OCI-LY1 (cell line): ENCODE results near the gene SYK.

Experiments used
- H2AFZ ChIP-seq: fragments of 200-600 bp; sonication (generic), shearing (Covaris generic); 2 replicates; pipeline ENCODE4 v1.6.0; 2014; ENCODE audit warnings: antibody characterized with exemption, mild to moderate bottlenecking, low read length
- H3F3A ChIP-seq: fragments of 200-600 bp; sonication (generic), shearing (Covaris generic); 2 replicates; pipeline ENCODE4 v1.6.0; 2014; ENCODE audit warnings: mild to moderate bottlenecking, antibody characterized with exemption, low read length, moderate library complexity; ENCODE audit not compliant: insufficient read depth
- H3K27ac ChIP-seq: fragments of 200-600 bp; sonication (generic); 2 replicates; pipeline ENCODE4 v1.5.1; 2014; ENCODE audit warnings: low read length, mixed run types, mild to moderate bottlenecking, low read depth; ENCODE audit not compliant: poor library complexity, severe bottlenecking
- H3K27me3 ChIP-seq: fragments of 200-600 bp; sonication (generic); 2 replicates; pipeline ENCODE4 v1.6.0; 2014; ENCODE audit warnings: antibody characterized with exemption, mild to moderate bottlenecking, low read length, moderate library complexity; ENCODE audit not compliant: insufficient read depth
- H3K36me3 ChIP-seq: fragments of 200-600 bp; sonication (generic); 2 replicates; pipeline ENCODE4 v1.6.1; 2014; ENCODE audit warnings: mild to moderate bottlenecking, antibody characterized with exemption, low read length, moderate library complexity, mixed read lengths; ENCODE audit not compliant: insufficient read depth
- H3K4me1 ChIP-seq: fragments of 200-600 bp; sonication (generic); 2 replicates; pipeline ENCODE4 v1.5.1; 2014; ENCODE audit warnings: mild to moderate bottlenecking, low read length, moderate library complexity; ENCODE audit not compliant: insufficient read depth, severe bottlenecking
- H3K4me2 ChIP-seq: fragments of 200-600 bp; sonication (generic), shearing (Covaris generic); 2 replicates; pipeline ENCODE4 v1.6.1; 2014; ENCODE audit warnings: low read length
- H3K4me3 ChIP-seq: fragments of 200-600 bp; sonication (generic); 2 replicates; pipeline ENCODE4 v1.5.1; 2014; ENCODE audit warnings: low read length, low read depth, mild to moderate bottlenecking, mixed read lengths; ENCODE audit not compliant: poor library complexity, severe bottlenecking
- H3K79me2 ChIP-seq: fragments of 200-600 bp; shearing (Covaris generic); 2 replicates; pipeline ENCODE4 v1.6.1; 2016; ENCODE audit warnings: mixed run types, low read length, mixed read lengths; ENCODE audit not compliant: insufficient read depth
- H3K9ac ChIP-seq: fragments of 200-600 bp; sonication (generic), shearing (Covaris generic); 2 replicates; pipeline ENCODE4 v1.6.1; 2014; ENCODE audit warnings: mild to moderate bottlenecking, low read length, mixed read lengths
- H3K9me2 ChIP-seq: fragments of 200-600 bp; sonication (generic), shearing (Covaris generic); 2 replicates; pipeline ENCODE4 v1.6.1; 2014; ENCODE audit warnings: low read depth, mild to moderate bottlenecking, low read length, mixed read lengths
- H3K9me3 ChIP-seq: fragments of 200-600 bp; shearing (Covaris generic); 2 replicates; pipeline ENCODE4 v1.6.1; 2014; ENCODE audit warnings: low read length, mixed read lengths
- H4K20me1 ChIP-seq: fragments of 200-600 bp; sonication (generic), shearing (Covaris generic); 2 replicates; pipeline ENCODE4 v1.6.0; 2016; ENCODE audit warnings: mild to moderate bottlenecking, low read length; ENCODE audit not compliant: insufficient read depth
- EZH2 ChIP-seq: fragments of 200-600 bp; sonication (generic), shearing (Covaris generic); IDR thresholded peaks from 2 replicates; pipeline ENCODE4 v1.8.0; 2017; ENCODE audit warnings: borderline replicate concordance, mixed run types, mild to moderate bottlenecking, antibody characterized with exemption, low read length, moderate library complexity, mixed read lengths
- TF ChIP-seq, protein P1 (sequence below): fragments of 200-600 bp; sonication (generic), shearing (Covaris generic); IDR thresholded peaks from 2 replicates; pipeline ENCODE4 v1.5.1; 2017; ENCODE audit warnings: mild to moderate bottlenecking, antibody characterized with exemption, low read length, moderate library complexity, mixed read lengths

Gene SYK

DNA sequence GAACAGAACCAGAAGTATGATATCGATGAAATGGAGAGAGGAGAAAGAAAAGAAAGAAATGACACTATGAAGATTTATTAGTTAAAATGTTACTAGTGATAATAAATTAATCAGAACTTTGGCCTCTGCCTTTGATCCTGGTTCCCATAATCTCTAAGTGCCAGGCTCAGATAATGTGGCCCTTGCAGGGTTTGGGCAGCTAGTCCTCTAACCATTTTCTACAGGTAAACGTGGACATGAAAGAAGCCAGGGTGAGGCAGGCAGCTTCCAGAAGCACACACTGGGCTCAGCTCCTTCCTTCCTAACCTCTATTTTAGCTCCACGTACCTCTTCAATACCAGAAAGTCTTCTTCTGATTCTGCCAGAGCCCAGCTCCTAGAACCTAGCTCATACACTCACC lies 30.6 kb downstream of the SYK start:
- peaks cover 89% of the 10 kb centered on the region for H3K4me1 ChIP-seq
- H3K9me2 ChIP-seq: no peaks in the 10 kb centered on the region
- peak overlapping the region; percentile 97 for H3K27ac ChIP-seq
- no peak overlapping the region for H2AFZ ChIP-seq
- 0 out of 2 replicates have a peak, but pooled peaks cover 9% of the 10 kb centered on the region for H3F3A ChIP-seq
- TF ChIP-seq, protein P1, sequence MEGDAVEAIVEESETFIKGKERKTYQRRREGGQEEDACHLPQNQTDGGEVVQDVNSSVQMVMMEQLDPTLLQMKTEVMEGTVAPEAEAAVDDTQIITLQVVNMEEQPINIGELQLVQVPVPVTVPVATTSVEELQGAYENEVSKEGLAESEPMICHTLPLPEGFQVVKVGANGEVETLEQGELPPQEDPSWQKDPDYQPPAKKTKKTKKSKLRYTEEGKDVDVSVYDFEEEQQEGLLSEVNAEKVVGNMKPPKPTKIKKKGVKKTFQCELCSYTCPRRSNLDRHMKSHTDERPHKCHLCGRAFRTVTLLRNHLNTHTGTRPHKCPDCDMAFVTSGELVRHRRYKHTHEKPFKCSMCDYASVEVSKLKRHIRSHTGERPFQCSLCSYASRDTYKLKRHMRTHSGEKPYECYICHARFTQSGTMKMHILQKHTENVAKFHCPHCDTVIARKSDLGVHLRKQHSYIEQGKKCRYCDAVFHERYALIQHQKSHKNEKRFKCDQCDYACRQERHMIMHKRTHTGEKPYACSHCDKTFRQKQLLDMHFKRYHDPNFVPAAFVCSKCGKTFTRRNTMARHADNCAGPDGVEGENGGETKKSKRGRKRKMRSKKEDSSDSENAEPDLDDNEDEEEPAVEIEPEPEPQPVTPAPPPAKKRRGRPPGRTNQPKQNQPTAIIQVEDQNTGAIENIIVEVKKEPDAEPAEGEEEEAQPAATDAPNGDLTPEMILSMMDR: no peak
- TF ChIP-seq EZH2: no peak
- no peaks in the 10 kb centered on the region for H3K9me3 ChIP-seq
- H3K9ac ChIP-seq: no peak overlapping the region
- no peak overlapping the region for H3K4me2 ChIP-seq
- peaks cover 94% of the 10 kb centered on the region for H3K79me2 ChIP-seq
- H4K20me1 ChIP-seq: no peaks in the 10 kb centered on the region
- H3K27me3 ChIP-seq: no peaks in the 10 kb centered on the region
- peaks cover 87% of the 10 kb centered on the region for H3K36me3 ChIP-seq
- H3K4me3 ChIP-seq: no peak overlapping the region

DNA sequence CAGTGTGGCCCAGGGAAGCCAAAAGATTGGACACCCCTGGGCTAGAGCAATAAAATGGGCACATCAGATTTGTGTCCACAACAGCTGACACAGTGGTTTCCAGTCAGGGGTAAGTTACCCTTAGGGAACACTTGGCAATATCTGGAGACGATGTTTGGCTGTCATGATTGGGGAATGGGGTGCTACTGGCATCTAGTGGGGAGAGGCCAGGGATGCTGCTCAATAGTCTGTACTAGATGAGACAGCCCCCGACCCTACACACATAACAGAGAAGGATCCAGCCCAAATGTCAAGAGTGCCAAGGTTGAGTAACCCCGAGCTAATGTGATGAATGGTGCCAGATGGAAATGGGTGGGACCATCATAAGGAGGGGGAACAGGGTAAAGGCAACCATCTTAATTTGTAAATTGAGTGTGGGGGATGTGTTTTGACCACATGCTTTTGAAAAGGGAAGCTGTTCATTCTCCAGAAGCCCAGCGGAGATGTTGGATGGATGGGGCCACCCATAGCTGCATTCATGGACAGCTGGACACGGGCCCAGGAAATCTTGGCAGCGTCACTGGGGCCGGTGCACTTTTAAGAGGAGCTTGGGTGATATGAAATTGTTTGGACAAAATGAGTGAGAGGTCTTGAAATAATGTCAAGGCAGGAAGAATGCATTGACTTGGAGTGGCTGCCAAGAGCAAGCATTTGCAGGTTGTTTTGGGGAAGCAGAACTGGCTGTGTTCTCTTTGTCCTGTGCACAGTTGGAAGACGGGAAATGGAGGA lies 33.4 kb downstream of the SYK start:
- H3K27me3 ChIP-seq: no peaks in the 10 kb centered on the region
- H3K4me1 ChIP-seq: peaks cover 85% of the 10 kb centered on the region
- H3K4me2 ChIP-seq: no peak overlapping the region
- peaks cover 91% of the 10 kb centered on the region for H3K36me3 ChIP-seq
- peak overlapping the region; percentile 11 for H3K27ac ChIP-seq
- no peaks in the 10 kb centered on the region for H4K20me1 ChIP-seq
- H3K79me2 ChIP-seq: peaks cover 93% of the 10 kb centered on the region
- H3K9ac ChIP-seq: no peak overlapping the region
- no peaks in the 10 kb centered on the region for H3F3A ChIP-seq
- H3K9me3 ChIP-seq: no peaks in the 10 kb centered on the region
- no peak overlapping the region for H2AFZ ChIP-seq
- no peak overlapping the region for H3K4me3 ChIP-seq
- H3K9me2 ChIP-seq: no peaks in the 10 kb centered on the region
- no peak for TF ChIP-seq EZH2
- TF ChIP-seq, protein P1: no peak

DNA sequence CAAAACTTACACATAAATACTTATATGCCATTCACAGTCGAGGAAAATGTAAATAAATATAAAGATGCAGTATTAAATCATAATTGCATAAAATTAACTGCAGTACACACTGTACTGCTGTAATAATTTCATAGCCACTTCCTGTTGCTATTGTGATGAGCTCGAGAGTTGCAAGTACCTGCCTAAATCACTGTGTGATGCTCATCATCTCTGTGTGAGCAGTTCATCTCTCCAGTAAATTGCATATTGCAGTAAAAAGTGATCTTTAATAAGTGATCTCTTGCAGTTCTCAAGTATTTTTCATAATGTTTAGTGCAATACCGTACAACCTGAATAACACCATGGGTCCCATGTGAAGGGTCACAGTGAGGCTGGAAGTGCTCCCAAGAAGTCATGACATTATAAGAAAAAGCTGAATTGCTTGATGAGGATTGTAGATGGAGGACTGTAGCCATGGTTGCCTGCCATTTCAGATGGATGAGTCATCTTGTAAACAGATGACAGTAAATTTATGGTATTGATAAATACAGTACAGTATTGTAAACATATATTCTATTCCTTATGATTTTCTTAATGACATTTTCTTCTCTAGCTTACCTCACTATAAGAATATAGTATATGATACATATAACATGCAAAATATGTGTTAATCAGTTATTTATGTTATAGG lies 34.9 kb downstream of the SYK start:
- Histone ChIP-seq H3K4me1 (peaks cover 70% of the 10 kb centered on the region), H3K27ac (peak overlapping the region; percentile 3), H3K9me2 (no peaks in the 10 kb centered on the region)

More for the DNA sequence above, 34.9 kb downstream of the SYK start:
- H3K4me3 ChIP-seq: no peak overlapping the region
- H3K4me2 ChIP-seq: no peak overlapping the region
- no peaks in the 10 kb centered on the region for H3F3A ChIP-seq
- H3K9me3 ChIP-seq: no peaks in the 10 kb centered on the region
- no peaks in the 10 kb centered on the region for H3K27me3 ChIP-seq
- peaks cover 90% of the 10 kb centered on the region for H3K36me3 ChIP-seq
- H4K20me1 ChIP-seq: no peaks in the 10 kb centered on the region
- H2AFZ ChIP-seq: no peak overlapping the region
- H3K79me2 ChIP-seq: peaks cover 97% of the 10 kb centered on the region
- H3K9ac ChIP-seq: no peak overlapping the region
- no peak for TF ChIP-seq EZH2
- TF ChIP-seq, protein P1: no peak
